GM21367 (cell line): ENCODE measurements around the gene COPS8.

Experiments
- ATAC-seq: cut with Tn5 transposase; IDR thresholded peaks from one replicate; pipeline ENCODE4 v1.9.1; 2021; ENCODE audit not compliant: unreplicated experiment

The COPS8 gene

DNA sequence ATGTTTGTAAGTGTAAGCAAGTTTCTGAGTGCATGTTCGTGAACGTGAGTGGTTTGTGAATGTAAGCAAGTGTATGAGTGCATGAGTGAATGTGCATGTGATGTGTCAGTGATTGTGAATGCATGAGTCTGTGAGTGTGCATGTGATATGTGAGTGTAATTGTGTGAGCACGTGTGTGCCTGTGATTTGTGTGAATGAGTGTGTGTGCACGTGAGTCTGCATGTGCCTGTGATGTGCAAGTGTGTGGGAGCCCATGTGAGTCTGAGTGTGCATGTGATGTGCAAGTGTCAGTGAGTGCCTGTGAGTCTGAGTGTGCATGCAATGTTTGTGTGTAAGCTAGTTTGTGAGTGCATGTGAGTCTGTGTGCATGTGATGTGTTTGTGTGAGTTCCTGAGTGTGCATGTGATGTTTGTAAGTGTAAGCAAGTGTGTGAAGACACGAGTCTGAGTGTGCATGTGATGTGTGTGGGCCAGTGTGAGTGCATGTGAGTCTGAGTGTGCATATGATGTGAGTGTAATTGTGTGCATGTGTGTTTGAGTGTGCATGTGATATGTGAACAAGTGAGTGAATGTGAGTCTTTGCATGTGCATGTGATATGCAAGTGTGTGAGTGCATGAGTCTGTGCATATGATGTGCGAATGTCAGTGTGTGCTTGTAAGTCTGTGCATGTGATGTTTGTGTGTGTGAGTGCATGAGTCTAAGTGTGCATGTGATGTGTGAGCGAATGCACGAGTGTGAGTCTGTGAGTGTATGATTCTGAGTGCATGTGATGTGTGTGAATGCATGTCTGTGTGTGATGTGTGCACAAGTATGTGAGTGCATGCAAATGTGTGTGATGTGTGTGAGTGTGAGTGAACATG, 45.1 kb downstream of the COPS8 start:
- ATAC-seq, result no peak

- no peak for ATAC-seq
Observed at GRCh38 chr2:237131749-237132533, 46.3 kb downstream of the COPS8 start.

DNA sequence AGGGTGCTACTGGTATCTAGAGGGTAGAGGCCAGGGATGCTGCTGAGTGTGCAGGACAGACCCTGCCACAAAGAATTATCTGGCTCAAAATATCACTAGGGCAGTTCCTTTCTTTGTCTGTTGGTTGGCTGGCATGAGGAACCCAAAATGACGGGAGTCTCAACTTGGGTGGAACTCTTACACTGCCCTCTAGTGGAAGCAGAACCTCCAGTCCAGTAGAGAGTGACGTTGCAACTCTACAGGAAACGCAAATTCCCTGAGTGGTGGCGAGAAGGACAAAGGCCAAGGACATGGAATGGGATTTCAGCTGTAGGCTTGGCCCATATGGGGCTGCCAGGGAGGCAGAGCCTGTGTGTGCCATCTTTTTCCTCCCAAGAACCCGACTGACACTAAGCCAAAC, 47.1 kb downstream of the COPS8 start:
- ATAC-seq, result no peak

DNA sequence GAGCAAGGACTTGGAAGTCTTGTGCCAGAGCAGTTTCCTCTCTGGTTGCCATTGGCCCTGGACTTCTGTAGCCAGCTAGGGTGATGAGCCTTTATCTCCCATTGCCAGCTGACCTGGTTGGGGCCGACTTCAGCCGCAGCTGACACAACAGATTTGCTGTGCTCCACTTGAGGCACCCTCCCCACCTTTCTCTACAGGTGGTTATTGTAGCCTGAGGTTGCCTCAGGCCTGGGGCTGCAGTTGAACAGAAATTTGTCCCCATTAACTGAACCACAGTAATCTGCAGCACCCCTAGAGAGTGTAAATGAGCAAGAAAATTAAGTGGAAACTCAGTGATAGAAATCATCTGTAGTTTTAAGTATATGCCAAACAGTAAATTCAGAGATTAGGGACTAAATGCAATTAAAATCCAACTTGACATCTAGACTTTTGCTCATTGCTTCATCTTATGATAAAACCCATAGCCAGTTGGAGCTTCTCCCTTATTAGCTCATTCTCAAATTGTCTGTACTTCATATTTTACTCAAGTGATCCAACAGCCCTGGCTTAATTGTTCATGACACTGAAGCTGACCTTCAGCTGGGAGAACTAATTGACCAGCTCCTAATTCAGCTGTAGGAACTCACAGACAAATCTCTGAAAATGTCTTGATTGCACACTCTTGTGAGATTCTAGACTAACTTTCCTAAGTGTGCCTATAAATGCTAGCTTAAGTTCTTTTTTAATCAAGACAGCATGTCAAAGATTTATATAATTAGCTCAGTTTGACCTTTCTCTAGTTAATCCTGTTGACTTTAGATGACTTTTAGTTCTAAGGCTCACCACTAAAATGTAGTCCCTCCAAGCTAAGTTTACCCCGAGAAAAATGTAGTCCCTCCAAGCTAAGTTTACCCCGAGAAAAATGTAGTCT, 48.9 kb downstream of the COPS8 start:
- ATAC-seq, result no peak

DNA sequence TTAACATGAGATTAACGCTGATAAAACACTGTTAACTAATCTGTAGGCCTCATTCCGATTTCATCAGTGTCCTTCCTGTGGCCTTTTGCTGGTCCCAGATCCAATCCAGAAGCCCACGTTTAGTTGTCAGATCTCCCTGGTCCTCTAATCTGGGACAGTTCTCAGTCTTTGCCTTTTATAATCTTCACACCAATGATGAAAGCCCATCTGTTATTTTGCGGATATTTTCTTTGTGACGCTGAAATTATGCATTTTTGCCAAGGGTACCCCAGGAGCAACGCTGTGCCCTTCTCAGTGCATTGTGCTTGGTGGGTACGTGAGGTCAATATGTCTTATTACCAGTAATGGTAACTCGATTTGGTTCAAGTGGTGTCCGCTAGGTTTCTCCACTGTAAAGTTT, 51.1 kb downstream of the COPS8 start:
- no peak for ATAC-seq

- ATAC-seq, result no peak
Observed at GRCh38 chr2:237137626-237138323, 52.1 kb downstream of the COPS8 start.

DNA sequence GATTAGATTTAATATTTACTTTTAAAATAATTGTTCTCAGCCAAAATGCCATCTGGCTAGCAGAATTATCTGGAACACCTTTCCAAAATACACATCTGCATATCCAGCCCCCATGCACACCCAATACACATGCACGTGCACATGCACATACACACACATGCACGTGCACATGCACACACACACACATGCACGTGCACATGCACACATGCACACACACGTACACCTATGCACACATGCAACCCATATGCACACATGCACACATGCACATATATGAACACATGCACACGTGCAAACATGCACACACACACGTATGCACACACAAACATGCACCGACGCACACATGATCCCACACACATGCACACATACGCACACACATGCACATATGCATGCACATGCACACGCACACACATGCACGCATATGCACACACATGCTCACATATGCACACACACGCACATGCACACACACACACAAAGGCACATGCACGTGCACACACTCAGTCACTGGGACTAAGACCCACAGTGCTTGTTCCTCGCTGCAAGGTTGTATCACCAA, 53.5 kb downstream of the COPS8 start:
- no peak for ATAC-seq

DNA sequence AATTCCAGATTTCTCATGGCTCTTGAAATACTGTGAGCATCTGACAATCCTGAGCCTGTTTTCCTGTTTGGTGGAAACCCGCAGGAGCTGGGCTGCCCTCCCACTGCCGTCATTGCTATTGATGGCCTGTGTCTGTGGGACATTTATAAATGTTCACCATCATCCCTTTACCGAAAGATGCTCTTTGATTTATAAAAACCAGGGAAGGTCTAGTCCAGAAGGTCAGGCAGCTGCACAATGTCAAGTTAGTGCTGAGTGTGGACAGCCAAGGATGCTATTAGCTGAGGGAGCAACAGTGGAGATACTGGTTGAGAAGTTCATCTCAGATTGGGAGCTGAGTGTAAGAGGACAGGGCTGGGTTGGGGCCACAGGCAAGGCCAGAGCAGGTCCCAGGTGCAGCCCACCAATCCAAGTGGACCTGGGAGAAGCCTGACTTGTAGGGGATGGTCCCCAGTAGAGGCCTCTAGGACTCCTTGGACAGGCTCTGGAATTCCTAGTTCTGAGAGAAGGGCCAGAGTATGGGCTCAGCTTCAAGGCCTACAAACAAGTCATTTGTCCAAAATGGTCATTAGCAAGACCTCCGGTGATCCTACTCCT, 55.1 kb downstream of the COPS8 start:
- no peak for ATAC-seq

GRCh38 chr2:237141571-237142051, 55.9 kb downstream of the COPS8 start:
- ATAC-seq, result no peak

GRCh38 chr2:237143118-237143517, 57.4 kb downstream of the COPS8 start:
- ATAC-seq, result no peak

GRCh38 chr2:237143676-237144440, 58.2 kb downstream of the COPS8 start:
- no peak for ATAC-seq

DNA sequence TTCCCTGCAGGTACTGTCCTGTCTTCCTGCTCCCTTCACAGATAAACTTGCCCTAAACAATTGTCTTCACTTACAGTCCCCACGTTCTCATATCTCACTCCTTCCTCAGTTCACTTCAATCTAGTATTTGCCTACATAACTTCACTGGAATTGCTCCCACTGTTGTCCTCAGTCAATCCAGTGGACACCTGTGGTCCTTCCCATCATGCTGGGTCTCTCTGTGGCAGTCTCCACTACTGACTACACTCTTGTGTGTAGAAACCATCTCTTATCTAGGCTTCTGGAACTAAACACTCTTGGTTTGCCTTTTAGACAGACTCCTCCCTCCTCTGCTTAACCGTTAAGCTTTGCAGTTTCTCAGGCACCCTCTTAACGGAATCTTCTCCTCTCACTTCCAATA, 58.8 kb downstream of the COPS8 start:
- ATAC-seq, result no peak

DNA sequence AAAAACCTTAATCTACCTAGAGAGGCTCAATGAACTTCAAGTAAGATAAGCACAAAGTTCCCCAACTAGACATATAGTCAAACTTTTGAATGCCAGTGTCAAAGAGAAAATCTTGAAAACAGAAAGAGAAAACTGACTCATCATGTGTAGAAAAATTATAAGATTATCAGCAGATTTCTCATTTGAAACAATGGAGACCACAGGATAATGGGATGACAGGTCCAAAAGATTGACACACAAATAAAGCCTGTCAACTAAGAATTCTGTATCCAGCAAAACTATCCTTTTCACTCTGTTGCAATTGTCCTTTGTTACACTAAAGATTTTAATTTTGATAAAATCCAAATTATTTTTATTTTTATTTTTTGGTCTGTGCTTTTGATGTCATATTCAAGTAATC, 61.6 kb downstream of the COPS8 start:
- ATAC-seq, result no peak

GRCh38 chr2:237148624-237149023, 62.9 kb downstream of the COPS8 start:
- ATAC-seq, result no peak

DNA sequence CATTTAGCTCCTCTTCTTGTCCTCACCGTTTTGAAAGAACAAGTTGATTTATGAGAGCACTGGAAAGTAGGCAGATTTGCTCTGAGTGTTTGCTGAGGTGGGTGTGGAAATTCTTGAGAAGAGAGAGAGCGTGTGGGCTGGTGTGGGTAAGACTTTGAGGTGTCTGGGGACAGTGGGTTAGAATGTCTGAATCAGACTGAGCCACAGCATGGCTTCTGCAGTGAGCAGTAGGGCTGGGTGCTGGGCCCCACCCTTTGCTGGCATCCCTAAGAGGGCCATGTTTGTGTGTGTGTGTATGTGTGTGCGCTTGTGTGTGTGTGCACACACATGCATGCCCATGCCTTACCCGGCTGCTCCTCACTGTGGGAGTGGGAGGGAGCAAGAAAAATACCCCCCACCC, 63.7 kb downstream of the COPS8 start:
- ATAC-seq, result no peak
